Measurements from ENCODE around the gene DDX56. TPM values are rescaled to one million over a fixed set of nuclear protein-coding genes. Genes with fewer than 3 reads are reported as not detected.
A peak's percentile ranks its signal among the peaks of the same experiment; 100 is the strongest.

Gene DDX56
- total and polyA plus RNA-seq, 2 of the 13 experiments (the other 11 are each of a cell fraction or from before 2014, with no cell fraction given): 82.6 to 120 TPM

GRCh38 chr7:44622342-44623151 is 48.8 kb upstream of the DDX56 start (continued):
- TF ChIP-seq NR2F6 (IDR thresholded peaks at IDR 0.05) (no peak), NR2F6 (CRISPR knock-in tag; IDR thresholded peaks at IDR 0.05) (no peak), TSC22D2 (CRISPR knock-in tag; IDR thresholded peaks at IDR 0.05; ENCODE audit: borderline replicate concordance) (no peak), HIC2 (CRISPR knock-in tag; IDR thresholded peaks at IDR 0.05; ENCODE audit: low read depth) (no peak), SP1 (IDR thresholded peaks at IDR 0.05) (no peak), SP1 (CRISPR knock-in tag; IDR thresholded peaks at IDR 0.05) (no peak), KLF12 (CRISPR knock-in tag; IDR thresholded peaks at IDR 0.05; ENCODE audit: borderline replicate concordance) (no peak), ZNF337 (CRISPR knock-in tag; IDR thresholded peaks at IDR 0.05; ENCODE audit: borderline replicate concordance, low read depth) (no peak), SRSF1 (optimal IDR thresholded peaks at IDR 0.05; ENCODE audit: low read depth, low read length) (no peak), HNF4A (CRISPR knock-in tag; IDR thresholded peaks at IDR 0.05) (peak; percentile 29), CC2D1A (CRISPR knock-in tag; IDR thresholded peaks at IDR 0.05) (no peak), IRF9 (CRISPR knock-in tag; IDR thresholded peaks at IDR 0.05; ENCODE audit: borderline replicate concordance) (no peak), RXRA (CRISPR knock-in tag; IDR thresholded peaks at IDR 0.05) (no peak), MED8 (CRISPR knock-in tag; IDR thresholded peaks at IDR 0.05; ENCODE audit: insufficient replicate concordance) (no peak), ZNF121 (CRISPR knock-in tag; IDR thresholded peaks at IDR 0.05) (no peak), ZNF788 (CRISPR knock-in tag; IDR thresholded peaks at IDR 0.05; ENCODE audit: borderline replicate concordance) (no peak), KAT7 (CRISPR knock-in tag; IDR thresholded peaks at IDR 0.05; ENCODE audit: borderline replicate concordance) (no peak), ZNF20 (CRISPR knock-in tag; IDR thresholded peaks at IDR 0.05) (no peak), NR2F1 (CRISPR knock-in tag; IDR thresholded peaks at IDR 0.05) (no peak), ZNF816 (CRISPR knock-in tag; IDR thresholded peaks at IDR 0.05; ENCODE audit: borderline replicate concordance) (no peak), YY1 (IDR thresholded peaks at IDR 0.05; ENCODE audit: insufficient read depth, insufficient replicate concordance, low read depth, low read length) (no peak), ZNF142 (CRISPR knock-in tag; IDR thresholded peaks at IDR 0.05) (no peak), ZBTB38 (CRISPR knock-in tag; IDR thresholded peaks at IDR 0.05) (0 out of 2 replicates have a peak, but pooled peaks have one; percentile 23)

Measured in HepG2 (cell line).